Karpas-422 (cell line): ENCODE measurements around the gene MAPK12. TPM values are rescaled to one million over a fixed set of nuclear protein-coding genes. Genes with fewer than 3 reads are reported as not detected.

Experiments used
- DNase-seq: peaks from one replicate; pipeline ENCODE4 v3.0.0-alpha.2; 2015
- H2AFZ ChIP-seq: fragments of 200-600 bp; sonication (generic); 2 replicates; pipeline ENCODE4 v1.6.1; 2014; ENCODE audit warnings: antibody characterized with exemption, low read length, mixed read lengths
- H3K27ac ChIP-seq: fragments of 200-600 bp; sonication (generic); 2 replicates; pipeline ENCODE4 v1.5.1; 2014; ENCODE audit warnings: mild to moderate bottlenecking, low read length, moderate library complexity
- H3K27me3 ChIP-seq: fragments of 200-600 bp; sonication (generic); 2 replicates; pipeline ENCODE4 v1.6.1; 2014; ENCODE audit warnings: low read length, mixed read lengths
- H3K36me3 ChIP-seq: fragments of 200-600 bp; sonication (generic); 2 replicates; pipeline ENCODE4 v1.6.1; 2014; ENCODE audit warnings: low read length, mixed read lengths; ENCODE audit not compliant: insufficient read depth
- H3K4me1 ChIP-seq: fragments of 200-600 bp; sonication (generic); 2 replicates; pipeline ENCODE4 v1.6.1; 2014; ENCODE audit warnings: mild to moderate bottlenecking, low read length, mixed read lengths
- H3K4me2 ChIP-seq: fragments of 200-600 bp; sonication (generic); 2 replicates; pipeline ENCODE4 v1.6.1; 2014; ENCODE audit warnings: low read length, low read depth, mild to moderate bottlenecking; ENCODE audit not compliant: poor library complexity, severe bottlenecking
- H3K4me3 ChIP-seq: fragments of 200-600 bp; sonication (generic); 2 replicates; pipeline ENCODE4 v1.5.1; 2014; ENCODE audit warnings: mild to moderate bottlenecking, antibody characterized with exemption, low read length, mixed read lengths
- H3K79me2 ChIP-seq: fragments of 200-600 bp; sonication (generic); 2 replicates; pipeline ENCODE4 v1.6.1; 2014; ENCODE audit warnings: mild to moderate bottlenecking, low read length, mixed read lengths
- H3K9ac ChIP-seq: fragments of 200-600 bp; sonication (generic); 2 replicates; pipeline ENCODE4 v1.6.0; 2014; ENCODE audit warnings: low read length
- H3K9me2 ChIP-seq: fragments of 200-600 bp; sonication (generic), shearing (Covaris generic); replicated peaks from 2 replicates; pipeline ENCODE4 v1.6.0; 2014; ENCODE audit warnings: mild to moderate bottlenecking, low read length, moderate library complexity; ENCODE audit not compliant: insufficient read depth
- H3K9me3 ChIP-seq: fragments of 300-700, 200-600 bp; sonication (generic); 2 replicates; pipeline ENCODE4 v1.6.1; 2014; ENCODE audit warnings: low read length, mixed read lengths
- H4K20me1 ChIP-seq: fragments of 200-600 bp; sonication (generic); 2 replicates; pipeline ENCODE4 v1.6.1; 2014; ENCODE audit warnings: mild to moderate bottlenecking, antibody characterized with exemption, low read length, low read depth; ENCODE audit not compliant: insufficient read depth
- total RNA-seq: library from RNA; depleted of rRNA; stranded (reverse); fragments of >200 nt; shearing (Covaris generic); gene quantifications from 2 replicates; pipeline ENCODE4 v1.2.3, GENCODE V29; 2014; ENCODE audit warnings: low replicate concordance

Gene MAPK12
- total RNA-seq, 1 experiment from 2014 or later: 45.4 TPM

DNA sequence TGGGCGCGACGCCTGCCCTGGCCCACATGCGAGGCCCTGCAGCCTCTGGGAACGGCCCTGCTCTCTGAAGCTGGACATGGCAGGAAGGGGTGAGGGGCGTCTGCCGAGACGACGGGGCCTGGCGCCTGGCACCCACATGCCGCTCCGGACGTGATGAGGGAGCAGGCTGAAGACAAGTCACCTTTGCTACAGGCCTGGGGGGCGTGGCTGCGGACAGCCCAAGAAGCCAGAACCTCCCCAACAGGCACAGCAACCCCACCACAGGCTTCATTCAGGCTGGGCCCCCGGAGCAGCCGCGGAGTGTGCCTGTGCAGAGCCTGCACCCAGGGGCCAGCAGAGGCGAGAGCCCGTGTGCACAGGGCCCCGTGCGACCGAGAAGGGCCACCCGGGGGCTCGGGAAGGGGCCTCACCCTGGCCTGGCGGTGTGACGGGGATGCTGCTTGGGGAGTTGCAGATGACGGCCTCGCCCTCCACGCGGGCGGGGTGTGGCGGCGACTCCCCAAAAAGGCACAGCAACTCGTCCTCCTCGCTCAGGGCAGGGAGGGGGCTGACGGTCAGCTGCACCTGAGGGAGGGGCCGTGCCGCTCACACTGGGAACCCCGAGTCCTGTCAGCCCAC is 25.3 kb upstream of the MAPK12 start:
- no peak for DNase-seq
- peaks cover 14% of the 10 kb centered on the region; the same call in 1 of the 2 replicates for H4K20me1 ChIP-seq
- no peaks in the 10 kb centered on the region for H3K9me2 ChIP-seq
- no peak overlapping the region for H3K27ac ChIP-seq
- no peak overlapping the region for H3K9ac ChIP-seq
- no peak overlapping the region for H3K4me3 ChIP-seq
- H3K4me2 ChIP-seq: no peak overlapping the region
- H3K4me1 ChIP-seq: peaks cover 4% of the 10 kb centered on the region
- no peaks in the 10 kb centered on the region for H3K27me3 ChIP-seq
- peaks cover 2% of the 10 kb centered on the region; the same call in 1 of the 2 replicates for H3K9me3 ChIP-seq
- no peak overlapping the region for H2AFZ ChIP-seq
- no peaks in the 10 kb centered on the region for H3K79me2 ChIP-seq
- no peaks in the 10 kb centered on the region for H3K36me3 ChIP-seq

DNA sequence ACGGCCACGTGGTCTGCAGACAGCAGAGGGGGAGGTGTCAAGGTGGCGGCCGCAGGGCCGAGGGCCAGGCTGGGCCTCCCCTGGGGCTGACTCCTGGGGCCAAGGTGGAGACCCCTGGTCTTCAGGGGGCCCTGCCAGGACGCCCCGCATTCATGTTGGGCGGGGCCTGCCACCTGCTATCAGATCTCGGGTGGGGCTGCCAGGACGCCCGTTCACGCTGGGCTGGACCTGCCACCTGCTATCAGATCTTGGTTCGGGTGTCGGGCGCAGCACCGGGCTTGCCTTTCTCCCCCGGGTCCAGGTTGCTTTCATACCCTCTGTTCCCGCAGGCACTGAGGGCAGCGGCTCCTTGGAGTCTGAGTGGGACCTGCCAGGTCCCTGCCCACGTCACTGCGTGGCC is 24.8 kb upstream of the MAPK12 start:
- no peak for DNase-seq
- peaks cover 9% of the 10 kb centered on the region; the same call in 1 of the 2 replicates for H4K20me1 ChIP-seq
- H3K36me3 ChIP-seq: no peaks in the 10 kb centered on the region
- H3K9me3 ChIP-seq: peaks cover 3% of the 10 kb centered on the region; the same call in 1 of the 2 replicates
- no peak overlapping the region for H3K4me3 ChIP-seq
- no peaks in the 10 kb centered on the region for H3K79me2 ChIP-seq
- no peak overlapping the region for H3K4me2 ChIP-seq
- H2AFZ ChIP-seq: no peak overlapping the region
- H3K9ac ChIP-seq: no peak overlapping the region
- H3K27ac ChIP-seq: no peak overlapping the region
- no peaks in the 10 kb centered on the region for H3K27me3 ChIP-seq
- H3K9me2 ChIP-seq: no peaks in the 10 kb centered on the region
- H3K4me1 ChIP-seq: no peaks in the 10 kb centered on the region

GRCh38 chr22:50285568-50286229 is 24.2 kb upstream of the MAPK12 start:
- no peak for DNase-seq
- Histone ChIP-seq H3K27ac (no peak overlapping the region), H2AFZ (no peak overlapping the region)

GRCh38 chr22:50284479-50284878 is 23.0 kb upstream of the MAPK12 start:
- Histone ChIP-seq H3K9me2 (no peaks in the 10 kb centered on the region), H3K4me1 (no peaks in the 10 kb centered on the region), H3K9ac (no peak overlapping the region), H3K79me2 (no peaks in the 10 kb centered on the region), H3K4me2 (no peak overlapping the region), H3K27ac (no peak overlapping the region), H3K9me3 (peaks cover 3% of the 10 kb centered on the region; the same call in 1 of the 2 replicates), H2AFZ (no peak overlapping the region), H3K4me3 (no peak overlapping the region), H3K27me3 (no peaks in the 10 kb centered on the region), H3K36me3 (no peaks in the 10 kb centered on the region), H4K20me1 (no peaks in the 10 kb centered on the region)
- no peak for DNase-seq

More at GRCh38 chr22:50285568-50286229, 24.2 kb upstream of the MAPK12 start:
- peaks cover 3% of the 10 kb centered on the region; the same call in 1 of the 2 replicates for H3K9me3 ChIP-seq
- H3K9me2 ChIP-seq: no peaks in the 10 kb centered on the region
- H3K36me3 ChIP-seq: no peaks in the 10 kb centered on the region
- H3K27me3 ChIP-seq: no peaks in the 10 kb centered on the region
- H3K79me2 ChIP-seq: no peaks in the 10 kb centered on the region
- no peaks in the 10 kb centered on the region for H3K4me1 ChIP-seq
- H3K4me3 ChIP-seq: no peak overlapping the region
- H3K4me2 ChIP-seq: no peak overlapping the region
- no peak overlapping the region for H3K9ac ChIP-seq
- peaks cover 3% of the 10 kb centered on the region; the same call in 1 of the 2 replicates for H4K20me1 ChIP-seq

DNA sequence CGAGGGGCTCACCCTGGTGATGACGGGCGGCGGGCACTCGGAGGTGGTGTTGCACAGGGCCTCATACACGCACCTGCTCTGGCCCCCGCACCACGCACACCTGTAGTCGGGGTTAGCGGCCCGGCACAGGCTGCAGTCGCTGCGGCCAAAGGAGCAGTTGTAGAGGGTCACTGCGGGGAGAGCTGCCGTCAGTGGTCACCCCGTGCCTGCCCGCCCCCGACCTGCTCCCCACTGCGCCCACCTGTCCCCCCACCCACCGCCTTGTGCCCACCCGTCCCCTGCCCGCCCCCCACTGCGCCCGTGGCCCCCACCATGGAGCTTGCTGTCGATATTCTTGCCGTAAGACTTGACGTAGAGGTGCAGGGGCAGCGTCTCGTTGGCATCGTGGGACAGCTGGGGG is 22.3 kb upstream of the MAPK12 start:
- Histone ChIP-seq H3K27me3 (no peaks in the 10 kb centered on the region), H3K4me2 (no peak overlapping the region), H3K9ac (no peak overlapping the region), H4K20me1 (no peaks in the 10 kb centered on the region), H3K79me2 (no peaks in the 10 kb centered on the region), H2AFZ (no peak overlapping the region), H3K9me3 (peaks cover 3% of the 10 kb centered on the region; the same call in 1 of the 2 replicates), H3K36me3 (no peaks in the 10 kb centered on the region), H3K4me1 (no peaks in the 10 kb centered on the region), H3K4me3 (no peak overlapping the region), H3K27ac (no peak overlapping the region), H3K9me2 (no peaks in the 10 kb centered on the region)
- no peak for DNase-seq

GRCh38 chr22:50282361-50283155 is 21.1 kb upstream of the MAPK12 start:
- H3K36me3 ChIP-seq: no peaks in the 10 kb centered on the region
- H3K27me3 ChIP-seq: no peaks in the 10 kb centered on the region
- H3K9me3 ChIP-seq: peaks cover 3% of the 10 kb centered on the region; the same call in 1 of the 2 replicates
- H2AFZ ChIP-seq: no peak overlapping the region
- no peak overlapping the region for H3K27ac ChIP-seq
- no peaks in the 10 kb centered on the region for H3K4me1 ChIP-seq
- H3K4me2 ChIP-seq: no peak overlapping the region
- H3K4me3 ChIP-seq: no peak overlapping the region
- DNase-seq: no peak
- no peaks in the 10 kb centered on the region for H3K79me2 ChIP-seq
- H4K20me1 ChIP-seq: no peaks in the 10 kb centered on the region
- no peak overlapping the region for H3K9ac ChIP-seq
- no peaks in the 10 kb centered on the region for H3K9me2 ChIP-seq

DNA sequence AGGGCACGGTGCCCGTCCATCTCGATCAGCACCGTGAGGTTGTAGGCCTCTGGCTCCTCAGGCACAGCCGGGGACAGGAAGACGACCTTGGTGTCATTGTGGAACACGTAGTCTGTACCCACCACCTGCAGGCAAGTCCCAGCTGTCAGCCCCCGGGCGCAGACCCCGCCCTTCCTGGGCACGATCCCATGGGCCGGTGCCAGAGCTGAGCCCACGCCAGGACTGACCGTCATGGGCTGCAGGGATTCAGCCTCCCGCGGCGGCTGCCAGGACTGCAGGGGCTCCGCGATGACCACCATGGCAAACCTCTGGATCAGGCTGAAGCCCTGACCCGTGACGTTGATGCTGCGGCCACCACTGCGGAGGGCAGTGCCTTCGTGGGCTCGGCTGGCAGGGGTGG is 20.5 kb upstream of the MAPK12 start:
- Histone ChIP-seq H3K79me2 (no peaks in the 10 kb centered on the region), H4K20me1 (no peaks in the 10 kb centered on the region), H3K9me3 (peaks cover 3% of the 10 kb centered on the region; the same call in 1 of the 2 replicates), H3K4me3 (no peak overlapping the region), H3K9me2 (no peaks in the 10 kb centered on the region), H3K27ac (no peak overlapping the region), H3K9ac (no peak overlapping the region), H2AFZ (no peak overlapping the region), H3K4me1 (no peaks in the 10 kb centered on the region), H3K27me3 (no peaks in the 10 kb centered on the region), H3K36me3 (no peaks in the 10 kb centered on the region), H3K4me2 (no peak overlapping the region)
- DNase-seq: no peak

DNA sequence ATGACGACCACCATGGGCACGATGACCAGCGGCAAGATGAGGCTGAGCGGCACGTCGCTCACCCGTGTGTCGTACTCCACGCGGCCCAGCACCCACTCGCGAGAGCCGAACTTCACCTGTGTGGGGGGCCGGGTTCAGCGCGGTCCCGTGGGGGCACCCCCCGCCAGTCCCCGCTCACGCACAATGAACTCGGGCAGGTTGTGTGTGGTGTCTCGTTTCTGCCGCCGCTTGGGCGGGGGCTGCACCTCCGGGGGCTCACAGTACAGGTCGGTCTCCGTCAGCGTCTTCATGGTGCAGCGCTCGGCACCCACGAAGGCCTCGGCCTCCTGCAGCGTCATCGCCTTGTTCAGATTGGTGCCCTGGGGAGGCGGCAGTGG is 19.9 kb upstream of the MAPK12 start:
- no peak overlapping the region for H3K4me2 ChIP-seq
- no peak for DNase-seq
- H3K9ac ChIP-seq: no peak overlapping the region

More for the DNA sequence above, 19.9 kb upstream of the MAPK12 start:
- no peak overlapping the region for H2AFZ ChIP-seq
- H3K79me2 ChIP-seq: no peaks in the 10 kb centered on the region
- H3K27me3 ChIP-seq: no peaks in the 10 kb centered on the region
- no peaks in the 10 kb centered on the region for H4K20me1 ChIP-seq
- no peak overlapping the region for H3K4me3 ChIP-seq
- peaks cover 3% of the 10 kb centered on the region for H3K9me3 ChIP-seq
- H3K27ac ChIP-seq: no peak overlapping the region
- H3K36me3 ChIP-seq: no peaks in the 10 kb centered on the region
- no peaks in the 10 kb centered on the region for H3K4me1 ChIP-seq
- H3K9me2 ChIP-seq: no peaks in the 10 kb centered on the region
